ENCODE results near the gene IFNAR1.

- TF ChIP-seq CTCF (IDR thresholded peaks at IDR 0.05 in 4 of 5, conservative IDR thresholded peaks at IDR 0.05 in 1 of 5): no peak
- TF ChIP-seq POLR2A (IDR thresholded peaks at IDR 0.05): peak; percentile 82 to 85
Observed at GRCh38 chr21:33324291-33325221, at the start of gene IFNAR1.

All from gastrocnemius medialis (tissue), 4 donors.